GM19452 (cell line): ENCODE measurements around the gene PEF1.

Source experiments
- ATAC-seq: cut with Tn5 transposase; IDR thresholded peaks from one replicate; pipeline ENCODE4 v1.9.1; 2021; ENCODE audit not compliant: unreplicated experiment

The PEF1 gene

GRCh38 chr1:31586376-31587327 lies 58.0 kb downstream of the PEF1 start:
- ATAC-seq: no peak

GRCh38 chr1:31585736-31586365 lies 58.8 kb downstream of the PEF1 start:
- no peak for ATAC-seq

GRCh38 chr1:31584869-31585735 lies 59.6 kb downstream of the PEF1 start:
- no peak for ATAC-seq

- ATAC-seq: no peak
These were observed 60.4 kb downstream of the PEF1 start for GRCh38 chr1:31583995-31584868.

- no peak for ATAC-seq
These were observed 61.3 kb downstream of the PEF1 start for GRCh38 chr1:31583082-31583994.

- no peak for ATAC-seq
These were observed 62.6 kb downstream of the PEF1 start for GRCh38 chr1:31581821-31582810.

- ATAC-seq: no peak
These were observed 63.6 kb downstream of the PEF1 start for GRCh38 chr1:31580891-31581603.

GRCh38 chr1:31580513-31580870 lies 64.2 kb downstream of the PEF1 start:
- ATAC-seq: no peak
